Measurements from ENCODE around the gene THRSP. TPM values are rescaled to one million over a fixed set of nuclear protein-coding genes. Genes with fewer than 3 reads are reported as not detected.
"Not testable (repeated sequence)": the region's sequence is repeated elsewhere in the genome, so short reads cannot be mapped to it uniquely, and the experiment has no call there.

The THRSP gene
- total RNA-seq (2014; rRNA removed; shearing (Covaris generic)): not detected in 2 replicates

- Histone ChIP-seq H3K27me3 (ENCODE audit: control insufficient read depth, insufficient read depth, low read length) (no peaks in the 10 kb centered on the region), H3K4me3 (ENCODE audit: insufficient read depth, low read depth, low read length) (no peak within 1 kb of the TSS), H3K36me3 (replicated peaks; ENCODE audit: control insufficient read depth, insufficient read depth, low read length) (no peaks in the 10 kb centered on the region)
- no peak for DNase-seq
Measured at GRCh38 chr11:78063440-78064181, at the start of gene THRSP. TSS of gene THRSP (plus strand) at chr11:78063861. CDS start at chr11:78063882, 21 bp downstream.

GRCh38 chr11:78014937-78015520 lies 48.6 kb upstream of the THRSP start:
- H3K4me3 ChIP-seq (ENCODE audit: insufficient read depth, low read depth, low read length); H3K27me3 ChIP-seq (ENCODE audit: control insufficient read depth, insufficient read depth, low read length); H3K36me3 ChIP-seq (replicated peaks; ENCODE audit: control insufficient read depth, insufficient read depth, low read length); DNase-seq: not testable (repeated sequence)

- no peak for DNase-seq
- Histone ChIP-seq H3K36me3 (replicated peaks; ENCODE audit: control insufficient read depth, insufficient read depth, low read length) (peaks cover 4% of the 10 kb centered on the region), H3K27me3 (ENCODE audit: control insufficient read depth, insufficient read depth, low read length) (no peaks in the 10 kb centered on the region), H3K4me3 (ENCODE audit: insufficient read depth, low read depth, low read length) (no peak overlapping the region)
Measured at GRCh38 chr11:78015878-78016277, 47.8 kb upstream of the THRSP start.

- H3K36me3 ChIP-seq (replicated peaks; ENCODE audit: control insufficient read depth, insufficient read depth, low read length): peaks cover 4% of the 10 kb centered on the region
- no peak overlapping the region for H3K4me3 ChIP-seq (ENCODE audit: insufficient read depth, low read depth, low read length)
- no peak for DNase-seq
- H3K27me3 ChIP-seq (ENCODE audit: control insufficient read depth, insufficient read depth, low read length): no peaks in the 10 kb centered on the region
Measured at GRCh38 chr11:78019808-78020207, 43.9 kb upstream of the THRSP start.

GRCh38 chr11:78020246-78020645 lies 43.4 kb upstream of the THRSP start:
- no peak for DNase-seq
- H3K27me3 ChIP-seq (ENCODE audit: control insufficient read depth, insufficient read depth, low read length): no peaks in the 10 kb centered on the region
- peaks cover 4% of the 10 kb centered on the region for H3K36me3 ChIP-seq (replicated peaks; ENCODE audit: control insufficient read depth, insufficient read depth, low read length)
- no peak overlapping the region for H3K4me3 ChIP-seq (ENCODE audit: insufficient read depth, low read depth, low read length)

- Histone ChIP-seq H3K4me3 (ENCODE audit: insufficient read depth, low read depth, low read length) (no peak overlapping the region), H3K36me3 (replicated peaks; ENCODE audit: control insufficient read depth, insufficient read depth, low read length) (no peaks in the 10 kb centered on the region; the same call in none of the 2 replicates)
- no peak for DNase-seq
Measured at GRCh38 chr11:78021611-78022010, 42.0 kb upstream of the THRSP start.

GRCh38 chr11:78022397-78023396 lies 41.0 kb upstream of the THRSP start, which contains the start of gene KCTD14:
TSS of gene KCTD14 (minus strand) at chr11:78023276. CDS start at chr11:78023249, 27 bp downstream.
- Histone ChIP-seq H3K36me3 (replicated peaks; ENCODE audit: control insufficient read depth, insufficient read depth, low read length) (no peaks in the 10 kb centered on the region), H3K4me3 (ENCODE audit: insufficient read depth, low read depth, low read length) (peak within 1 kb of the TSS; percentile 78), H3K27me3 (ENCODE audit: control insufficient read depth, insufficient read depth, low read length) (no peaks in the 10 kb centered on the region)
- DNase-seq: peak; percentile 91

More at GRCh38 chr11:78021611-78022010, 42.0 kb upstream of the THRSP start:
- H3K27me3 ChIP-seq (ENCODE audit: control insufficient read depth, insufficient read depth, low read length): no peaks in the 10 kb centered on the region

- Histone ChIP-seq H3K27me3 (ENCODE audit: control insufficient read depth, insufficient read depth, low read length) (no peaks in the 10 kb centered on the region), H3K36me3 (replicated peaks; ENCODE audit: control insufficient read depth, insufficient read depth, low read length) (no peaks in the 10 kb centered on the region), H3K4me3 (ENCODE audit: insufficient read depth, low read depth, low read length) (peak overlapping the region; percentile 78)
- no peak for DNase-seq
Measured at GRCh38 chr11:78023426-78023825, 40.2 kb upstream of the THRSP start.

GRCh38 chr11:78025378-78025777 lies 38.3 kb upstream of the THRSP start:
- no peak for DNase-seq
- H3K27me3 ChIP-seq (ENCODE audit: control insufficient read depth, insufficient read depth, low read length): no peaks in the 10 kb centered on the region
- no peak overlapping the region for H3K4me3 ChIP-seq (ENCODE audit: insufficient read depth, low read depth, low read length)
- no peaks in the 10 kb centered on the region for H3K36me3 ChIP-seq (replicated peaks; ENCODE audit: control insufficient read depth, insufficient read depth, low read length)

- H3K4me3 ChIP-seq (ENCODE audit: insufficient read depth, low read depth, low read length): no peak overlapping the region
- no peak for DNase-seq
- H3K27me3 ChIP-seq (ENCODE audit: control insufficient read depth, insufficient read depth, low read length): no peaks in the 10 kb centered on the region
- H3K36me3 ChIP-seq (replicated peaks; ENCODE audit: control insufficient read depth, insufficient read depth, low read length): no peaks in the 10 kb centered on the region
Measured at GRCh38 chr11:78027759-78028158, 35.9 kb upstream of the THRSP start.

GRCh38 chr11:78028423-78028822 lies 35.2 kb upstream of the THRSP start:
- H3K36me3 ChIP-seq (replicated peaks; ENCODE audit: control insufficient read depth, insufficient read depth, low read length); DNase-seq; H3K4me3 ChIP-seq (ENCODE audit: insufficient read depth, low read depth, low read length); H3K27me3 ChIP-seq (ENCODE audit: control insufficient read depth, insufficient read depth, low read length): not testable (repeated sequence)

- no peak for DNase-seq
- no peak overlapping the region for H3K4me3 ChIP-seq (ENCODE audit: insufficient read depth, low read depth, low read length)
- H3K36me3 ChIP-seq (replicated peaks; ENCODE audit: control insufficient read depth, insufficient read depth, low read length): no peaks in the 10 kb centered on the region
- H3K27me3 ChIP-seq (ENCODE audit: control insufficient read depth, insufficient read depth, low read length): no peaks in the 10 kb centered on the region
Measured at GRCh38 chr11:78030429-78031325, 33.0 kb upstream of the THRSP start.

GRCh38 chr11:78031629-78032028 lies 32.0 kb upstream of the THRSP start:
- no peak for DNase-seq
- Histone ChIP-seq H3K4me3 (ENCODE audit: insufficient read depth, low read depth, low read length) (no peak overlapping the region), H3K36me3 (replicated peaks; ENCODE audit: control insufficient read depth, insufficient read depth, low read length) (no peaks in the 10 kb centered on the region), H3K27me3 (ENCODE audit: control insufficient read depth, insufficient read depth, low read length) (no peaks in the 10 kb centered on the region)

Data from H7 (cell line).